Esophagus (tissue), 2 donors: ENCODE data around the gene NXN. TPM values are rescaled to one million over a fixed set of nuclear protein-coding genes. Genes with fewer than 3 reads are reported as not detected.

Source experiments
- H3K27ac ChIP-seq, 2 donors: one replicate each; pipeline ENCODE4 v1.5.1; 2013; ENCODE audit warnings: low read depth in 2 of 2, mild to moderate bottlenecking in 2 of 2, inconsistent platforms in 1 of 2, low read length in 1 of 2, moderate library complexity in 1 of 2
- H3K27me3 ChIP-seq, 2 donors: one replicate each; pipeline ENCODE4 v1.6.1; 2013; ENCODE audit warnings: low read length in 2 of 2, control low read depth in 1 of 2, mild to moderate bottlenecking in 1 of 2; ENCODE audit not compliant: insufficient read depth in 2 of 2, control insufficient read depth in 1 of 2
- H3K36me3 ChIP-seq, 2 donors: one replicate each; pipeline ENCODE4 v1.6.1; 2013; ENCODE audit warnings: low read length in 1 of 2; ENCODE audit not compliant: control insufficient read depth in 2 of 2, insufficient read depth in 2 of 2
- H3K4me1 ChIP-seq, 2 donors: one replicate each; pipeline ENCODE4 v1.6.1; 2013; ENCODE audit warnings: low read length in 1 of 2; ENCODE audit not compliant: control insufficient read depth in 2 of 2, insufficient read depth in 2 of 2
- H3K4me3 ChIP-seq, 2 donors: one replicate each; pipeline ENCODE4 v1.5.1; 2013; ENCODE audit warnings: low read length in 2 of 2, mild to moderate bottlenecking in 2 of 2, low read depth in 1 of 2, moderate library complexity in 1 of 2
- H3K9me3 ChIP-seq, 2 donors: one replicate each; pipeline ENCODE4 v1.6.1; 2013; ENCODE audit warnings: mild to moderate bottlenecking in 2 of 2, low read depth in 1 of 2, low read length in 1 of 2, moderate library complexity in 1 of 2; ENCODE audit not compliant: control insufficient read depth in 2 of 2, insufficient read depth in 1 of 2
- WGBS, 2 donors: extraction: QIAGEN DNeasy Blood & Tissue Kit; methylation state at CpG; one replicate each; pipeline ENCODE4 v1.1.7; 2013; 5-methylcytosine and 5-hydroxymethylcytosine counted together
- polyA plus RNA-seq, 2 donors: library from polyadenylated mRNA; stranded (reverse); fragments of 200-250 nt; gene quantifications; one replicate each; pipeline ENCODE4 v1.2.3, GENCODE V29; 2013
- donor health status: healthy with polysubstance abuse.
- donor health status: Bipolar disorder and iron deficiency.

The NXN gene
- polyA plus RNA-seq, 2 donors = 10.1 to 24.0 TPM

DNA sequence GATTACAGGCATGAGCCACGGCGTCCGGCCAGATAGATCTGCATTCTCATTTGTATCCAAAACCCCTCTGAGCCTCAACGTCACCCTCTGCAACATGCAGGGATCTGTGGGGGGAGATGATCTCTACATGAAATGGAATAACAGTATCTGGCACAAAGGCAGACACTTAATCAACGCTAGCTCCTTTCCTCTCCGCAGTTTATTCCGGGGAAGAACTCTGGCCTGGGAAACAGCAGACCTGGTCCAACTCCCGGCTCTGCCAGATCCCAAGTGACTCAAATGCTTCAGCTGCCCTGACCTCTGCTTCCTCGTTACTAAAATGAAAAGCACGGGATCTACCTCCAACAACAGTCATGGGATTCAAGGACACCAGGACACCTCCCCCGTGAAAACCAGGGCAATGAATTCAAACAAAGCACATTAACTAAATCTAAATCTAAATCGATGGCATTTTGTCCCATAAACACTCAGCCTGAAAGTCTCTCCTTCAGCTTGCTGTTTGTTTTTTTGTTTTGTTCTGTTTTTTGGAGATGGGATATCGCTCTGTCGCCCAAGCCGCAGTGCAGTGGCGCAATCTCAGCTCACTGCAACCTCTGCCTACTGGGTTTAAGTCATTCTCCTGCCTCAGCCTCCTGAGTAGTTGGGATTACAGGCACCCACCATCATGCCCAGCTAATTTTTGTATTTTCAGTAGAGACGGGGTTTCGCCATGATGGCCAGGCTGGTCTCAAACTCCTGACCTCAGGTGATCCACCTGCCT, 78.2 kb downstream of the NXN start:
- H3K4me1 ChIP-seq = peaks cover 0 to 9% of the 10 kb centered on the region in 2 donors

DNA sequence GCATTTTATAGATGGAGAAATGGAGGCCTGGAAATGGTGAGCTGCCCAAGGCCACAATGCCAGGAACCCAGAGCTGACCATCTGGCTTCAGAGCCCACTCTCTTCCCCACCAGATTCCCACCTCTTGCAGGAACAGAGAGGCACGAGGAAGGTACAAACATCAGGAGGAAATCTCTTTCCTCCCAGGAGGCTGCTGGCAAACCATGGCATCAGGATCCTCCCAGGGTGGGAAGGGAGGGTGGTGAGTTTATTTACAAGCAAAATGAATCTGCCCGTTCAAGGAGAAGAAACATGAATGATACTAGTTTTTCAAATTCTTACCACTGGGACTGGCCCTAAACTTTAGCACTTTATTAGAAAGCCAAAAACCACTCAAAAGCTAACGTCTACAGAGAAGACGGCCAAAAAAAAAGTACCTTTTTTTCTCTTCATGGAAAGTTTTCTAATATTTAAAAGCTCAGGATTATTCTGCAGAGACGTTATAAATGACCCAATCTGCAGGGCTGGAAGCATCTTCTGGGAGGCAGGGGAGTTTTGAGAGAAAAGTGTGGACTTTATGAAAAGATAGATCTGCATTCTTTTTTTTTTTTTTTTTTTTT, 79.1 kb downstream of the NXN start:
- no peaks in the 10 kb centered on the region for H3K36me3 ChIP-seq
- 44 to 45% methylated on average over 5 of the region's 5 CpGs for WGBS, 2 donors
- H3K4me3 ChIP-seq = no peak overlapping the region
- H3K27me3 ChIP-seq = no peaks in the 10 kb centered on the region
- H3K9me3 ChIP-seq = no peaks in the 10 kb centered on the region
- peaks cover 0 to 9% of the 10 kb centered on the region in 2 donors for H3K4me1 ChIP-seq
- H3K27ac ChIP-seq = peak overlapping the region in 1 of 2 donors; percentile 26

More for the DNA sequence above, 78.2 kb downstream of the NXN start:
- Histone ChIP-seq H3K36me3 (no peaks in the 10 kb centered on the region), H3K9me3 (no peaks in the 10 kb centered on the region), H3K4me3 (no peak overlapping the region), H3K27ac (peak overlapping the region; percentile 15 to 68), H3K27me3 (no peaks in the 10 kb centered on the region)
- WGBS, 2 donors = 57 to 59% methylated on average over 18 of the region's 18 CpGs

DNA sequence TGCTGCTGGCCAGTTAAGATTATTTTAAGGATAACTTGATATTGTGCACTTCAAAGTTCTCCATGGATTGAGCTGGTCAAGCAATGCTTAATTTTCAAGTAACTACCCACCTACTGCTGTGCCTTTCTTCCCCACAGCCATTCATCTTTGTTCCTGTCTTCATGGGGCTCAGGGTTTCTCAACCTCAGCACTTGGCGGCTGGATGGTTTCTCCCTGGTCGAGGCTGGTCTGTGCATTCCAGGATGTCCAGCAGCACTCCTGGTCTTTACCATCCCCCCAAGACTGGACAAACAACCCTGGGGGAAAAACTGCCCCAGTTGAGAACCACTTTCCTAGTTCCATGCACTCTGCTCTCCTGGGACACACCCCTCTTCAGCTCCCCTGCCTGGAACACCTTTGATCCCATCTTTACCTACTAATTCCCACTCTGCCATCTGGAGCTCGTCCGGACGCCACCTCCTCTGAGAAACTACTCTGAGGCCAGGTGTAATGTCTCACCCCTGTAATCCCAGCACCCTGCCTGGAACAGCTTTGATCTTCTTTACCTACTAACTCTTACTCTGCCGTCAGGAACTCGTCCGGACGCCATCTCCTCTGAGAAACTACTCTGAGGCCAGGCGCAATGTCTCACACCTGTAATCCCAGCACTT, 81.5 kb downstream of the NXN start:
- WGBS, 2 donors = 84 to 89% methylated on average over 10 of the region's 10 CpGs
- H3K4me1 ChIP-seq = peaks cover 0 to 4% of the 10 kb centered on the region in 2 donors

DNA sequence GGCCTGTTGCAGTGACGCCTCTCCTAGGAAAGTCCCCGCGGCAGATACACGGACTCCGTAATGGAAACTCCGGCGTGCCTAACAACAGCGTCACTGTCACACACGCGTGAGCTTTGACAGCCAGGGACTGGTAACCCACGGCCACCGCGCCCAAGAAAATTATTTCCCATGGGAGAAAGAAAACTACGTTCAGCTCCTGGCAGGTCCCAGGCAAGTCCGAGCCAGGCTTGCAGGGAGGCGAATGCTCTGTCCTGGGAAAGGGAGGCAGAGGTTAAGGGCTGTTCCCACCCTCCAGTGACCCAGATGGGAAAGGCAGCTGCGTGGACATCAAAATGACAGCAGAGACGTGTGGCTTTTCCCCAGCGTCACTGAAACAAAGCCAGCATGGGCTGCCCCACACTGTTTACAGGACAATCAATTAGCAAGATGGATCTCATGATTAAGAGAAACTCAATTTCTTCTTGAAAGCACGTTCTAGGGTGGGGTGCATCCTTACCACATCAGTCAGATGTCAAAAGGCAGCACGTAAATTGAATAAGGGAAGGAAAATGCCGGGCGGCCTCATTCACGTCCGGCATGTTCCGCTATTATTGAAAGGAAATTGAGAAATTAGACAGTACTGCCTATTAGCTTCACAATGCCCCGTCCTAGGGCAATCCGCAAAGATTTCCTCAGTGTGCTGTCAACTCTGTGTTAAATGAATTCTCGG, 82.5 kb downstream of the NXN start:
- Histone ChIP-seq H3K4me1 (peaks cover 0 to 2% of the 10 kb centered on the region in 2 donors), H3K9me3 (no peaks in the 10 kb centered on the region), H3K27me3 (no peaks in the 10 kb centered on the region), H3K27ac (peak overlapping the region; percentile 54 to 61), H3K4me3 (no peak overlapping the region), H3K36me3 (no peaks in the 10 kb centered on the region)
- WGBS, 2 donors = 47 to 65% methylated on average over 29 of the region's 29 CpGs

More for the DNA sequence above, 81.5 kb downstream of the NXN start:
- Histone ChIP-seq H3K27ac (no peak overlapping the region), H3K36me3 (no peaks in the 10 kb centered on the region), H3K27me3 (no peaks in the 10 kb centered on the region), H3K4me3 (no peak overlapping the region), H3K9me3 (no peaks in the 10 kb centered on the region)

DNA sequence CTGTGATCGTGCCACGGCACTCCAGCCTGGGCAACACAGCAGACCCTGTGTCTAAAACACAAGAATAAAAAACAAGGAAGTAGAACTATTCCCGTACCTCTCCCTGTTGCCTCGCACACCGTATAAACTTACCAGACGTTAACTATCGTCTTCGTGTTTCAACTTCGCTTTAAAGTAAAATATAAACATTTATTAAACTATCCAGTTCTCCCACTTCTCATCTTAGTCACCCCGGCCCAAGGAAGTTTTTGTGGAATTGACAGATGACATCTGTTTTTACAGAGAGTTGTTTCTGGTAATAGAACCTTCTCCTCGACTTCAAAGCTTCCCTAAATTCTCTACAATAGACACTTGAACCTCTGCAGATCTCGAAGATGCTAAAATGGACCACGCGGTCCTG, 83.1 kb downstream of the NXN start:
- H3K27me3 ChIP-seq = no peaks in the 10 kb centered on the region
- 55 to 61% methylated on average over 14 of the region's 14 CpGs for WGBS, 2 donors
- H3K4me1 ChIP-seq = no peaks in the 10 kb centered on the region
- peak overlapping the region; percentile 54 to 61 for H3K27ac ChIP-seq
- no peaks in the 10 kb centered on the region for H3K36me3 ChIP-seq
- H3K9me3 ChIP-seq = no peaks in the 10 kb centered on the region
- H3K4me3 ChIP-seq = no peak overlapping the region

DNA sequence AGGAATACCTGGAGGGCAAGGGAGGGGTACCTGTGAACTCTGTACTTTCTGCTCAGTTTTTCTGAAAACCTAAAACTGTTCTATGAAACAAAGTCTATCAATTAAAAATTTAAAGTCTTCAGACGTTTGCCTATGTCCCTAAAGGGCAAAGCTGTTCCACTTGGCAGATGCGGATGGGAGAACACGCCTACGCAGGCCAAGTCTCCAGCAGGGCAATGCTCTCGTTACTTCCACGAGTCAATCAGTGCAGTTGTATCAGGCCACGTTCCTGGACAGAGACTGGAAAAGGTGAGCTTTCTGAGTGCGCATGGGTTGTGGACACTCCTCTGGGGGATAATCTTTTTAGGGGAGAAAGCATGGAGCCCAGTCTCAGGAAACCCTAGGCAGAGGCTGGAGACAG, 86.6 kb downstream of the NXN start:
- 47 to 56% methylated on average over 8 of the region's 8 CpGs for WGBS, 2 donors
- Histone ChIP-seq H3K9me3 (no peaks in the 10 kb centered on the region), H3K4me3 (no peak overlapping the region), H3K4me1 (no peaks in the 10 kb centered on the region), H3K27ac (no peak overlapping the region), H3K27me3 (no peaks in the 10 kb centered on the region), H3K36me3 (no peaks in the 10 kb centered on the region)

DNA sequence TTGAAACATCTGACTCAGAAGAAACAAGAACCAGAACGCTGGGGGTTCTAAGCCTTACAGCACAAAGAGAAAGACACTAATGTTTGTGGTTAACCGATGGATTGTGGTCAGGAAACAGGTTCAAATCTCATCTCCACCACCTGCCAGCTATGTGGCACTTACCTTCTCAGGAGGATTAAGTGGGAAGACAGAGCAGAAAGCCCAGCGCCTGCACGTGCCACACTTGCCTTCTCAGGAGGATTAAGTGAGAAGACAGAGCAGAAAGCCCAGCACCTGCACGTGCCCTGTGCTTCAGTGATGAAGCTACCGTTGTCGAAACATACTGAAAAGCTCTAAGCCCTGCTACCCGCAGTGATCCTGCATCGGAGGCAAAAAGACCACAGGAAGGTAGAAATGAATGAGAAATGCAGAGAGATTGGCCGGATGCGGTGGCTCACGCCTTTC, 90.6 kb downstream of the NXN start:
- no peaks in the 10 kb centered on the region for H3K9me3 ChIP-seq
- peak overlapping the region in 1 of 2 donors; percentile 15 for H3K27ac ChIP-seq
- 65 to 69% methylated on average over 12 of the region's 12 CpGs for WGBS, 2 donors
- H3K36me3 ChIP-seq = no peaks in the 10 kb centered on the region
- no peaks in the 10 kb centered on the region for H3K27me3 ChIP-seq
- H3K4me1 ChIP-seq = peaks cover 2% of the 10 kb centered on the region in 2 donors
- no peak overlapping the region for H3K4me3 ChIP-seq

DNA sequence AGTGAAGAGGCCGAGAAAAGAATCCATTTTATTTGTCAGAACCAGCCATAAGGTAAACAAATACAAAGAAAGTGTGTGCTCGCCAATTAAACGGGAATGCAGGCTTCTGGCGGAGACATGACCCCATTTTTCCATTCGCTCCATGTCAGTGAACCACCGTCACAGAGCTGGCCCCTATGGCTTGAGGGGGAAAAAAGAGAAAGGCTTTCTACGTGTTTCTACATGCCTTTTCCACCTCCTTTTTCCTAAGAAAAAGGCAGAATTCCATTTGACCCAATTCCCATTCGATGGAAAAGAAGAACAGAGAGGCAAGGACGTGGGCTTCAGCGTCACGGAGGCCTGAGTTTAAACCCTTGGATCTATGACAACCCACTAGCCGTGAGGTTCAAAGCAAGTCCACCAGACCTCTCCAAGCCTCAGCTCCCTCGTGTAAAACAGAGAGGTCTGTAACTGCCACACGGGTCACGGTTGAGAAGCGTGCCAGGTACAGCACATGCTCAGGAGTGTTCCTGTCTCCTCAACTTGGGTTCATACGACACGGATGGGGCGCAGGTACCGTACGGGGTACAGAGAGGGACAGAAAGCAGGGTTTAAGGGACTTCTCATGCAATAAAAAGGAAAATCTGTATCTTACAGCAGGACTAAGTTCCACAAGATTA, 91.9 kb downstream of the NXN start:
- no peak overlapping the region for H3K4me3 ChIP-seq
- peaks cover 2% of the 10 kb centered on the region in 2 donors for H3K4me1 ChIP-seq
- H3K36me3 ChIP-seq = no peaks in the 10 kb centered on the region
- WGBS, 2 donors = 40 to 57% methylated on average over 21 of the region's 21 CpGs
- H3K9me3 ChIP-seq = no peaks in the 10 kb centered on the region
- H3K27me3 ChIP-seq = no peaks in the 10 kb centered on the region
- peak overlapping the region; percentile 65 to 86 for H3K27ac ChIP-seq
